NCI-H524 (cell line): ENCODE data around the gene TGM1.
"Not testable (repeated sequence)": the region's sequence is repeated elsewhere in the genome, so short reads cannot be mapped to it uniquely, and the experiment has no call there.

Source experiments
- DNase-seq, 2 experiments: peaks; one replicate each; lab custom pipeline; 2025; lab: John Stamatoyannopoulos, UW

The TGM1 gene

DNA sequence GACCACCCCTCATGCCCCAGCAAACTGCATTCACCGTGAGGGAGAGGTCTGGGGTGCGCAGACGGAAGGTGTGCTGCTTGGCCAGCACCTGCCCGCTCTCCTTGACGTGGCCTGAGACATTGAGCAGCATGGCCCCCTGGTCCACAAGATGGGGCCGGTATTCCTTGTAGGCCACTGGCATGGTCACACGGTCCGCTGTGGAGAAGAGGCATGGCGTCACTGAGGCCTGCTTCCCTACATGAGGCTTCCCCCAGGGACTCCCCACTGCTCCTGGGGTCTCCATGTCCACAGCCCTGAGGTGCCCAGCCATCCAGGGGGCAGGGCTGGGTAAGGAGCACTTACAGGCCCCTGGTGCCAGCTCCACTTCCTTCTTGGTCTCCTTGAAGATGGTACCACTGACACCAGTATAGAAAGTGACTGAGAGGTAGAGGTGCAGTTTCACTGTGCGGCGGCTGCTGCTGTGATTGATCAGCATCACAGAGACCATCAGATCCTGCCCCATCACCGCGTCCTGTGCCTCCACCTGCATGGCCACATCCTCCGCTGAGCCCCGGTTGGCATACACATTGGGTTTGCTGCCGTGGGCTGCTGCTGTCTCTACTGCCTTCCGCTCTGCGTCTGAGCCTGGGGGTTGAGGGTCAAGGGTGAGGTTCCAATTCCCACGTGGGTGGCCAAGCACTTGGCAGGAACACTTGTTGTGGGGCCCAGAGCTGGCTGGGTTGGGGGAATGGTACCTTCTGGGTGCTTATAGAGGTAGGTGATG is 8.2 kb downstream of the TGM1 start:
- DNase-seq = no peak

DNA sequence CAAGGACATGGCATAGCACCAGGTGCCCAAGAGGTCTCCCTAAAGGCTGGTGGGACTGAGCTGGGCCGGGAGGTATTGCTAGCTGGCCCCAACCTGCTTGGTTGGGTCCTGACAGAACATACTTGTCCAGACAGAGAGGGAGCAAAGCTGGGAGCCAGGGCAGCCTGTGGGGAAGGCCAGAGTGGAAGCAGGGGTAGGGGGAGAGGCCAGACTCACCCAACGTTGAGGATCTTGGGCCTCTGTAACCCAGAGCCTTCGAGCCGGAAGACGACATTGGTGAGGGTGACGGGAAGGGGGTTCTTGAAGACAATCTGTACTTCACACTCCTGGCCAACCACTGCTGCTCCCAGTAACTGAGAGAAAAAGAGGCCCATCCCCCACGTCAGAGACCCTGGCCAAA is 9.0 kb downstream of the TGM1 start:
- no peak for DNase-seq

DNA sequence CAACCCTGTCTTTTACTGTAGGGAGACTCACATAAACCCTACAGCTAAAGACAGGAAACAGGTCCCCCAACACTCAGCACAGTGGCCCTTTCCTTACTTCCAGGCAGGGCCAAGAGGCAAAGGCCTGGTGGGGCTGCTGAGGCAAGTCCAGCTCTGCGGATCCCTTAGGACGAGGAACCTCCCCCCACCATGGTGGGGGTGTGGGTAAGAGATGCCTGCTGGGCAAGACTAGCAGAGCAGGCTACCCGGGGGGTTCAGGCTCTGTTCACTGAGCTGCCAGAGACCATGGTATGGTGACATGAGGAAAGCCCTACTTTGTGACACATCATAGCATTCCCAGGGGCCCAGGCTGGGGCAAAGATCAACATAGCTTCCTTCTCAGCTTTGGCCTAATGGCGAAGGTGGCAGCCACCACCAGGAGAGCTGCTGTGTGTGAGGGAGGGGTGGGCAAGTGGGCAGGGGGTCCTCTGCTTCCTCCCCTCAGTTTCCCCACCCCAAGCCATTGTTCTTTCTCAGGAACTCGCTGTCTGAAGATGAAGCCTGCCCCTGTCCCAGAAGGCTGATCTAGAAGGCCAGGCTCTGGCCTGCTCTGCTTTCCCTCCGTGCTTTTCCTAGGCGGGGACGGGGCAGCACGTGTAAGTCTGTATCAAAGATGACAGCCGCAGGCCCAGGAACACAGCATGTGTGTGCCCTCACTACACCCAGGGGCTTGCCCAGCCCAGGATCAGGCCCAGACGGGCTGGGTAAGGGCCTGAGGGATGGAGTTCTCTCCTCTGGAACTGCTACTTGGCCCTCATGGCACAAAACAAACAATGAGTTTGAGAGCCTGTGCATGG is 10.5 kb downstream of the TGM1 start:
- DNase-seq = no peak

DNA sequence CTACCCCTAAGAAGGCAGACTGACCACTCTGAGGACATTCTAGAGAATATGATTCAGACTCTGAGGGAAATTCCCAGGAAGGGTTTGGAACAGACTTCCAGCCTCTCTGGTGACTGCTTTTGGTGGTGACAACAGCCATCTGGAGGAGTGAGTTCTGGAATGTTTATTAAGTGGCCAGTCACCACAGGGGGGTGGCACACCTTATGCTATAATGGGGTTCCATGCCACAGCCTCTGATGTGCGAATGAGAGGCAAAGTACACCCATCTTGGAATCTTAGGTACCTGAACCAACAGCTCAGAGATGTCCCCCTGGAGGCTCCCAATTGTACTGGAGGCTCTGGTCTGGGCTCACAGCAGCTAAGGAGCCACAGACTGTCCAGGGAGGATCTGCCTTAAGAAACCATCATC is 11.1 kb downstream of the TGM1 start:
- DNase-seq = no peak

DNA sequence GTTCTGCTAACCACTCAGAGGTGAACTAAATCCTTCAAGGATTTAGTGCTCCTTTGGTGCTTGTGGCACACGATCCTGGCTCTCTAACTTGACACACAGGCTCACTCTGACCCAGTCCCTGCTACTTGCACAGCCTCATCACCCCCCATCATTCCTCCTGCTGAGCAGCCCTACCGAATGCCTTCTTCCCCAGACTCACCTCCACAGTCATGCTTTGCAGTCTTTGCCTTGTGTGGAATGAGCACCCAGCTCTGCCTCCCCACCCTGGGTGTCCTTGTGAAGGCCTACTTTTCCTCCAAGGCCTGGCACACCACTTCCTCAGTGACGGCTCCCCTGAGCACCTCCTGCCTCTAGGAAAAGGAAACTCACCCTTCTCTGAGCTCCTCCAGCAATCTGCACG is 12.6 kb downstream of the TGM1 start:
- no peak for DNase-seq

DNA sequence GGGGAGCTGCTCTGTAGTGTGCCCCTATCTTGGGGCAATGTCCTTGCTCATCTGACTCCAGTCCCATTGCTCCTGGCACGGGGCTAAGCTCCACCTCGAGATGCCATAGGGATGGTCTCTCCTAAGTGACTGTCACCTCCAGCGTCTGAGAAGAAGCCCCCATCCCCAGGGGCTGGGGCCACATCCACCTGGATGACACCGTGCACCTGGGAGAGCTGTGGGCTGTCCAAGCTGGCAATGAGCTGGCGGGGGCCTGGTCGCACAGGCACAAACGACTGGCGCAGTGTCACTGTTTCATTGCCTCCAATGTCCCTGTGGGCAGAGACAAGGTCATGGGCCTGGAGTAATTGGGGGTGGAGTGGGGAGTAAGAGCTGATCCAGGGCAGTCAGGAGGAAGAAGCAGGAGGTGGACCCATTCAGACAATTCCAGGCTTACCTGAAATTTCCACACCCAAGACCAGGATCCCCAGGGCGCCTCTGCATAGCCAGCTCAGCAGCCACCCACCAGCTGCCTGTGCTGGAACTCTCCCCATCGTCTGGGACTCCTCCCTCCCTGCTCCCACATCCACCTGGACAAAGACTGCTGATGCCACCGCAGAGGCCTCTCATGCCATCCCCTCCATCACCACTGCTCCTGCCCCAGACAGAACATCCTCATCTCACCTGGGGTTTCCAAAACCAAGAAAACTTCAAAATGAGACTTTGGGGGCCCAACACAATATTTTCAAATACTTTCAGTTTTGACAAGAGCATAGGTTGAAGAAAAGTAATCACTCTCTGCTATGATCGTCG is 13.6 kb downstream of the TGM1 start:
- DNase-seq = no peak

DNA sequence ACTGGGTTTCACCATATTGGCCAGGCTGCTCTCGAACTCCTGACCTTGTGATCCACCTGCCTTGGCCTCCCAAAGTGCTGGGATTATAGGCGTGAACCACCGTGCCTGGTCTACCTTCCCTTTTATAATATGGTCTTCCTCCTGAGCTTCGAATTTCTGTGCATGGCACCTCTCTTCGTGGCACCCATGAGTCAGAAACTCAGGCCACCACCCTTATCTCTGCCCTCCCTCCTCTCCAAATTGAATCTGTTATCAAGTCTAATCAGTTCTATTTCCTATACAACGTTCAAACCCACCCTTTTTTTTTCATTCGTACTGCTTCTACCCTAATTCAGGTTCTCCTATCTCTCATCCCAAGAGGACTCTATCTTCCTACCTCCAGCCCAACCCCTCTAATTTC is 15.6 kb downstream of the TGM1 start:
- no peak for DNase-seq

DNA sequence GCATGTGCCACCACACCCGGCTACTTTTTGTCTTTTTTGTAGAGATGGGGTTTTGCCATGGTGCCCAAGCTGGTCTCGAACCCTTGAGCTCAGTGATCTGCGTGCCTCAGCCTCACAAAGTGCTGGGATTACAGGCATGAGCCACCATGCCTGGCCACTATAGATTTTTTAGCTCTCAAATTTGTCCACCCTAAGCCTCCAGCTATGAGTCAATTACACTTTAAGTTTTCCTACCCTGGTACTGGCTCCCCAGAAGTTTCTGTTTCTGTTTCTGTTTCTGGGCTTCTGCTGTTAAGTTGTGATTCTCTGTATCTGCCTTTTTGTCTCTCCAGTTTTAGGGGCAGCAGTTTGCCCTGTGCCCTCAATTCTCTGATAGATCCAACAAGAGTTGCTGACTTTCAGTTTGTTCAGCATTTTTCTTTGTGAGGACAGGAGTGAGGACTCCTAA is 16.2 kb downstream of the TGM1 start:
- no peak for DNase-seq

DNA sequence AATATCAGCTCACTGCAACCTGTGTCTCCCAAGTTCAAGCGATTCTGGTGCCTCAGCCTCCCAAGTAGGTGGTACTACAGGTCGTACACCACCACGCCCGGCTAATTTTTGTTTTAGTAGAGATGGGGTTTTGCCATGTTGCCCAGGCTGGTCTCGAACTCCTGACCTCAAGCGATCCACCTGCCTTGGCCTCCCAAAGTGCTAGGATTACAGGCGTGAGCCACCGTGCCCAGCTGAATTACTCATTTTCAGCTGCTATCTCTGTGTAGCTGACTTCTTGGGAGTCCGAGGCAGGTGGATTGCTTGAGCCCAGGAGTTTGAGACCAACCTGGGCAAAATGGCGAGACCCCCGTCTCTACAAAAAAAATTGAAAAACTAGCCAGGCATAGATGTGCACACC is 17.6 kb downstream of the TGM1 start:
- DNase-seq = not testable (repeated sequence)

DNA sequence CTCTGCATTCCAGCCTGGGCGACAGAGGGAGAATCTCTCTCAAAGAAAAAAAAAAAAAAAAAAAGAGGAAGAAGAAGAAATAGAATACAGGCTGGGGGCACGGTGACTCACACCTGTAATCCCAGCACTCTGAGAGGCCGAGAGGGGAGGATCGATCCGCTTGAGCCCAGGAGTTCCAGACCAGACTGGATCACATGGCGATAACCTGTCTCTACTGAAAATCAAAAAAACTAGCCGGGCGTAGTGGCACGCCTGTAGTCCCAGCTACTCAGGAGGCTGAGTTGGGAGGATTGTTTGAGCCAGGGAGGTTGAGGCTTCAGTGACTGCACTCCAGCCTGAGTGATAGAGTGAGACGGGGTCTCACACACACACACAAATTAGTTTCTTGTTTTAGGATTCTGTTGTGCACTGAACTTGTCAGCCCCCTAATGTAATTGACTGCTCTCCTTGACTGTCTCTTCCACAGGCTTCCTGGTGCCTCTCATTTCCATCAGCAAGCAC is 19.6 kb downstream of the TGM1 start:
- peak in 1 of 2 experiments; percentile 60 for DNase-seq

DNA sequence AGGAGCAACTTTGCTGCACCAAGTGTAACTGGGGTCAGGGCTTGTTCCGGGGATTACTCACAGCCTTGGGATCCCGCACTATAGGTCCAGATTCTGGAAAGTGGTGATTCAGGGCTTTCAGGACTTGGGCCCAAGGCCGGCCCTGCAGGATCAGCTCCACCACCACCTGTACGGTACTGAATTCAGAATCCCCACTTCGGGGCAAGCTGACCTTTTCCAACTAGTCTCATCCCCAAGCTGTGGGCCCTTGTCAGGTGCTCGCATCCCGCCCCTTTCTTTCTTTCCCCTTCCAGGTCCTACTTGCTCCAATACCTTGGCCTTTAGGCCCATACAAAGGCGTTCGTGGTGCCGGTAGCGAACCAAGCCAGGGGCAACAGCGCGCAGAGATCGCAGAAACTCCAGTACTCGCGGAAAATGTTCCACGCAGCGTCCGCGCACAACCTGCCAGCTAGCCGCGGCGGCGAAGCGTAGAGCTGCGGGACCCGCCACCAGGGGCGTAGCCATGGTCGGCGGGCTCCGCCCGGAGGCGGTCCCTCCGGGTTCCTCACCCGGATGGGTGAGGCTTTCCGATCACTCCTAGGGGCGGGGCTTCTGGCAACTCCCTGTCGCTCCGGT is 21.0 kb downstream of the TGM1 start:
- peak; percentile 98 to 99 for DNase-seq

DNA sequence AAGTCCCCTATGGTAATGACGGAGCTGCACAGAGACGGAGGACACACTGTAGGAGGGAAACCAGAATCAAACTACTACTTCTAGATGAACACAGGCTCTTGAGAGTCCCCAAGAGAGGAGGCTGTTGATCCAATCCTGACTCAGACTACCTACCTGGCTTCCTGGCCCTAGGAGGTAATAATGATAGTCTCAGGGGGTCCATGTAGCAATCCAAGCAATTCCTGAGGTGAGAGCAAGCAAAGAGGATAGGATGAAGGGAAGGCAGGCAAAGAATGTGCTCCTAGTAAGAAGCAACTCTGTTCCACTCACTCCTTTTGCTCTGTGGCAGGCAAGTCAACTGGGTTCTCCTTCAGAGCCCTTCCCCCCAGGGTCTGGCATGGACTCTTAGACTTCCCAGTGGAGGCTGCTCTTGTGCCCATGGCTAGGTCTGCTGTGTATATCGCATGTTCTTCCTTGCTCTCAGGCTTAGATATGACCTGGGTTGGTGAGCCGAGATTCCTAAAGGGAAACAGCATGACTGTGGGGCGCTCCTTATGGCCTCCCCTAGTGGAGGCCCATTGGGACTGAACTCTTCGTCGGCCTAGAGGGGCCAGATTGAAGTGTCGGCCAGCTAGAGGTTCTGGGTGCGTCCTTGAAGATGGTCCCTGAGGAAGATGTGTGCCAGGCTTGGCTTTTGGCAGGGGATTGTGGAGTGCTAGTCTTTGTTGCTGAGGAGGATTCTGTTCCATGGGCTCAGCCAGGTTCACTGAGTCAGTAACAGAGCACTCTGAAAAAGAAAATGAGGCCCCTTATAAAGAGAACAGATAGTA is 22.7 kb downstream of the TGM1 start:
- DNase-seq = no peak

DNA sequence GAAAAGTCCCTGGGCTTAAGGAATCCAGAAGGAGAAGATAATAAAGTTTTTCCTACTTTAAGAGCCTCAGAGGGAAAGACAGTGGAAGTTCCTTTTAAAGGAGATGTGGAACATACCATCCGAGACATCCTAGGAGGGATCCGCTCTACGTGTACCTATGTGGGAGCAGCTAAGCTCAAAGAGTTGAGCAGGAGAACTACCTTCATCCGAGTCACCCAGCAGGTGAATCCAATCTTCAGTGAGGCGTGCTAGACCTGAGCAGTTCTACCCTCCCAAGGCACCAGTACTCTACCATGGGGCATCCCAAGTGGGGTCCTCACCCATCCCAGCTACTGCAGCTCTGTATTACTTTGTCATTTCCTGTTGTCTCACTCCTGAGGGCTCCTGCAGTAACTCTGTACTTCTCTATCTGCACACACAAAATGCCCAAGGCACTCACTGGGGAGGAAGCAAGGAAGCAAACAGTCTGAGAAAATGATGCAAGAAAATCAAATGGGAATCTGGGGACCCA is 24.4 kb downstream of the TGM1 start:
- DNase-seq = no peak

DNA sequence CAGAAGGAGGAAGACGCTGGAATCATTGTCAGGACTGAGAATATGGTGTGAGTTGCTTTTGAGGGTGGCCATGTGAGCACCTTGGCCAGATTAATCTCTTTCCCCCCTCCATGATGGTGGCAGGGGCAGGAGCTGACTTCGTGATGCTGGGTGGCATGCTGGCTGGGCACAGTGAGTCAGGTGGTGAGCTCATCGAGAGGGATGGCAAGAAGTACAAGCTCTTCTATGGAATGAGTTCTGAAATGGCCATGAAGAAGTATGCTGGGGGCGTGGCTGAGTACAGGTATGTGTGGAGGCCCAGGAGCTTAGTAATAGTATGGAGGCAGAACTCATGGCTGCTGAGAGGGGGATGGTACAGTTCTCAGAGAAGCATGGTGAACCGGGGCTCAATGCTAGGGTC is 24.9 kb downstream of the TGM1 start:
- DNase-seq = no peak

DNA sequence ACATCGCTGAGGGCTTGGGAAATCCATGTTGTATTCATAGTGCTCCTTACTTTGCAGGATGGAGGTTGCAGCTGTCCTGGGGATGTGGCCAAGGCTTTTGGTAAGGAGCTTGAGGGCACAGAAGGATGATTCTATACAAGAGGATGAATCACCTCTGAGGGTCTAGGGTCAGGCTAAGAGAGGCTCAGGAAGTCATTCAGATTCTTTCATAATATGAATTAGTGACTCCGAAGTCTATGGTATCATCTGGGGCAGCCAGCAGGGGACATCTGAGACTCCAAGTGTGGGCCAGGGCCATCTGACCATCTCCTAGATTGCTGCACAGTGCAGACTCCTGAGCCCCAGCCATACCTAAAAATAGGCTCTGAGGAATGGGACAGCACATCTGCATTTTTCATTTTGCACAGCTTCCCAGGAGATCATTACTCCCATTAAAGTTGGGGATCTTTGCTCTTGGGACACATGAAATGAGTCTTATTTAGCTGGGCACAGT is 25.5 kb downstream of the TGM1 start:
- DNase-seq = no peak

DNA sequence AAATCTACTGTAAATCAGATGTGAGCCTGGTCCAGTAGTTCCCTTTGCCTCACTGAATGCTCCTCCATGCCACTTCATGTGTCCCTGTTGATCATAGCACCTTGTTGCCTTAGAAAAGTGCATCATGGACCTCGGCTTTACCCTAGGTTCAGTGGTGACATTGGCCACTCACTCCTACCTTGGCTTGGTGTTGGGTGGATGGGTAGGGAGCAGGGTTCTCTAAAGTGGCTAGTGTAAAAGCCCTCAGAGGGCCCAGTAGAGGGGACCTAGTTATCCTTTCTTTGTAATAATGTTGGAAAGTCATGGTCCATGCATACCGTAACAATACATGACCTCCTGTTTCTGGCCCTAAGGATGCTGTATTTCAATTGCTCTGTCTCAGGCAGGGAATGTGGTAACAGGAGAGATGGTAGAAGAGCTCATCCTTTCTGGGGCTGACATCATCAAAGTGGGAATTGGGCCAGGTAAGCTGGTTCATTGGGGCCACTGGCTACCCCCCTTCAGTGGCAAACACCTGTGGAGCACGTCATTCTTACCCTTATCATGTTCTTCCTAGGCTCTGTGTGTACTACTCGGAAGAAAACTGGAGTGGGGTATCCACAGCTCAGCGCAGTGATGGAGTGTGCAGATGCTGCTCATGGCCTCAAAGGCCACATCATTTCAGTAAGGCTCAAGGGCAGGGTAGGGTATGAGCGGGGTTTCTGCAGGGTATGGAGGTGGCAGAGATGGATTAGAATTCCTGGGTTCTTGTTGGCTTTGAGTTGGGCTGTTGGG is 26.1 kb downstream of the TGM1 start:
- no peak for DNase-seq

DNA sequence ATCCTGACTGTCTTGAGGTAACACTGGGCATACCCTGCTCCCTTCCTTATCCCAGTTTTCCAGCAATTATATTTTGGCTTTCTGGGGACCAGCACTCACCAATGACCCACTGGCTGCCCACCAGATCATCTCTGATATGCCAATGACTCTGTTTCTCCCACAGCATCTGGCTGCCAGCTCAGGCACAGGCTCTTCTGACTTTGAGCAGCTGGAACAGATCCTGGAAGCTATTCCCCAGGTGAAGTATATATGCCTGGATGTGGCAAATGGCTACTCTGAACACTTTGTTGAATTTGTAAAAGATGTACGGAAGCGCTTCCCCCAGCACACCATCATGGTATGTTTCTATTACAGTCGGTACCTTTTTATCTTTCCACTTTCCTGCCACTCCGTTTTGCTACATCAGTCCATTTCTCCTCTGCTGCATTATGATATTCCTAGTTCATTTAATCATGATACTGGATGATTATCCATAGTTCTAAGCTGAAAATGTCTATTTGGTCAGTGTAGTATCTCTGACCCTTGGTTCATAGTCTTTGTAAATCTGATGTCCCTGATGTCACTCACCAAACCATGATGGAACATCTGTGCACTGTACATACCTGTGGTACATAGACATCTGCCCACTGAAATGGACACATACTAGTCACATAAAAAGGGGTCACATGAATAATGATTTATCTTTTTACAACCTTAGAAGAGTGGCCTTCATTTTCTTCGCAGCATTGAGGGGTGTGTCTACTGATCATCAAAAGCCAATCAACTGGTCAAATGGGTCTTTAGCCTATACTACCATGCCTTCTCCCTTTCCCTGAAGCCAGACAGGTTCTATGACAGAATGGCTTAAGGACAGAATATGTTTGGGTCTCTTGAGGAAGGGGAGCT is 26.9 kb downstream of the TGM1 start:
- no peak for DNase-seq

DNA sequence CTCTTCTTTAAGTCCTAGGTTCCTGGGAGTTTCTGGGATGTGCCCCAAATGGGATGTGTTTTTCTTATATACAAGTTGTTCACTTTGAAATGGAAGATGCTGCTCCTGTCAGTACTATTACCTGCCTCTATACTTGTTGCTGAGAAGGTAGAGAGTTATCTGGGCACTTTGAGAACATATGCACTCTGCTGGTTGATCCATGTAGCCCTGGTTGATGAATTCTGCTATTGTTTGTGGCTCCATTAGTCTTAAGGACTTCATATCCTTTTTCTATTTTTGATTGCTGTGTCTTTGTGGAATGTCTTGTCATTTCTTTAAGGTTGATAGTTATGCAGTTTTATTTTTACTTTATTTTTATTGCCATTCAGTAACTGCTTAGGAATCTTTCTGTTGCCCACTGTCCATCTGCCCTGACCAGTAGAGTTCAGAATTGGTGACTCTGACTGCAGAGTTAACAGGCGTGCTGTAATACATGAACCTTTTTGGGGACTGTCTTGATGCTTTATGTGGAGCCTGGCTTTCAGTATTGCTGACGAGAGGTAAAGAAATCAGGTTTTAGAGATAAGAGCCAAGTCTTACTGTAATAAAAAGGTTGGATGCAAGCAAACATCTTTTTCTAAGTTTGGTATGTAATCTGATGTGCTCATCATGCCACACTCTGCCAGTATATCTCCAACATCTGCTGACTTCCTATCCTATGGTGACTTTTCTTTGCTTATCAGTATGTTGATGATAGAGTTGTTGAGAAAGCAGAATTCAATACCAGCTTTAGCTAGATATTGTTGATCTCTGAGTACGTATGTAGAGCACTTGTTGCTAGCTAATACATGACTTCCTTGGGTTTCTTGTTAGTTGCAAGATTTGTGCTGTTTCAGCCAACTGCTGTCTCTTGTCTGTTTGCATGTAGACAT is 28.6 kb downstream of the TGM1 start:
- no peak for DNase-seq
